GM19023 (cell line): ENCODE measurements around the gene COL23A1.
"Not testable (repeated sequence)": the region's sequence is repeated elsewhere in the genome, so short reads cannot be mapped to it uniquely, and the experiment has no call there.

Source experiments
- ATAC-seq: cut with Tn5 transposase; IDR thresholded peaks from one replicate; pipeline ENCODE4 v1.9.1; 2021; ENCODE audit warnings: mild to moderate bottlenecking, moderate library complexity; ENCODE audit not compliant: unreplicated experiment

COL23A1 gene

GRCh38 chr5:178486878-178487512, 103.2 kb downstream of the COL23A1 start:
- not testable (repeated sequence) for ATAC-seq

DNA sequence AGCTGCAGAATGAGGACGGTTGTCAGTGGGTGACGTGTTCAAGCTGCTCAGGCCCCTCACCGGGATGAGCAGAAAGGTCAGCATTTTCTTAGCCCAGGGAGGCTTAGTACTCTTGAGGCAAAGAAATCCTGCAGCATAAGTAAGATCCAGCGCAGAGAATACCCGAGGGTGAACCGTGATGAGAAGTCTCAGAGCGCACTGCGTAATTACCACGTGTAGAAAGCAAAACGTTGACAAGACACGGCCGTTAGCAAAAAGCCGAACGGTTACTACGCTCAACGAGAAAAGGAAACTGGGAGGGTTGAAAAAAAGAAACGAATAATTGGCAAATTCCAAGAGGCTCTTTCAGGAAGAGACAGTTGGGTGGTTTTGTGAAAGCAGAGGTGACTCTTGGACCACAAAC, 104.0 kb downstream of the COL23A1 start:
- no peak for ATAC-seq

GRCh38 chr5:178483620-178484019, 106.6 kb downstream of the COL23A1 start:
- ATAC-seq, result no peak

- no peak for ATAC-seq
These were observed 110.9 kb downstream of the COL23A1 start for GRCh38 chr5:178479261-178479660.

GRCh38 chr5:178478370-178478769, 111.8 kb downstream of the COL23A1 start:
- ATAC-seq, result no peak

DNA sequence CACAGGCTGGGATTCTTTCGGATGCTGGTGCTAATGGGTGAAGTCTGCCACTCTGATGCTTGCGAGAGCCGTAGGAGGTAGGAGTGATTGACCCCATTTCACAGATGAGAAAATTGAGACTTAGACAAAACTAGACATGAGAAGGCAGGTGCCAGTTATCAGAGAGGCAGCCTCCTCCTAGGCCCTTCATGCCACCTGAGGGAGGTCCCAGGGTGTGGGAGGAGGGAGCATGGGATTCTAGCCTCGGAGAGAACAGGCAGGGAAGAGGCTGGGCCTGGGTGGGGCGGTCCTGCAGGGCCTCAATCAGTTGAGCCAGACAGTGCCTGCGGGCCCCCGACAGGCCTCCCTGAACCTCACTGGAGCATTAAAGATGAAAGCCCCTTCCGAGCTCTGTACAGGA, 112.4 kb downstream of the COL23A1 start:
- ATAC-seq, result no peak

DNA sequence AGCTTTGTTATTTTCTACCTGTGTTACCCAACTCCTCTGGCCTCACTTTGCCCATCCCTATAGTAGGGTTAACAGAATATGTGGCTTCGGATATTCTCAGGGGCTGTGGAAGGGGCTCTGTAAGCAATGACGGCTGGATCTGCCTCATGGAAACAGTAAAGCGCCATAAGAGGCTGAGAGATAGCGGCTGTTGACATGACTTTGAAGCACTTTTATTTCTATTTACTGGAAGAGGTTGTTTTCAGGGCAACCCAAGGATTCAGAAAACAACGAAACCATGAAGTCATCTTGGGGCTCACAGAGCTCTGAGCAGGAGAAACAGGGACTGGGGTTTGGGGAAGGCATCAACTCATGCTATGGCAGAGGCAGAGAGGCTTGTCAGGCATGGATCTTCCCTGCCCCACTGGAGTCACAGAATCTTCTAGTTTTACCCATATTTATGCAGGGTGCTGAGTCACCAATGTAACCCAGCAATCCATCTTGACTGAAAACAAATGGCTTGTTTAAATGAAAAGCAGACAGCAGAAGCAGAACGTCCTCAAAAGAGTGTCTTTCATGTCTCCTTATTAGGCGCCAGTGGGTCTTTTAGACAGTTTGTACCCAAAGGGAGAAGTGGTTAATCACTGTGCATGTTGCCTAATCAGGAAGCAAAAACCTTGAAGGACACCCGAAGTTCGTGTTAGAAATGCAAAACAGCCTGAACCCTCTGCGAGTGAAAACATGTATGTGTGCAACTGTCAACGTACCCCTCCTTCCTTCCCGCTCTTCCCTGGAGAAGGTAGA, 113.0 kb downstream of the COL23A1 start:
- ATAC-seq, result no peak

DNA sequence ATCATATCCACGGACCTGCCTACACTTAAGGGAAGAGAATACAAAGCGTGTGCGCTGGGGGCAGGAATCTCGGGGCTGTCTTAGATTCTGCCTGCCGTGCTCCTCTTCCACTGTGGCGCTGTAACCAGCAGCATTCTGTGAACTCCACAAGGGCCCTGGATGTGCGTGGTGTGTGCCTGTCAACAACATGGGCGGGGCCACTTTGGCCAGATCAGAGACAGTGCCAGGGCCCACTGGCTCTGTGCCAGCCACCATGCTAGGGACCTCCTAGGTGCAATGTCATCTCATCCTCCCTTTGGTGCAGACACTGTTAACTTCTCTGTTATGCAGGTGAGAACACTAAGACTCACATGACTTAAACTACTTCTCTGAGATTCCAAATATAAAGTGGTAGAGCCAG, 113.7 kb downstream of the COL23A1 start:
- ATAC-seq, result no peak

DNA sequence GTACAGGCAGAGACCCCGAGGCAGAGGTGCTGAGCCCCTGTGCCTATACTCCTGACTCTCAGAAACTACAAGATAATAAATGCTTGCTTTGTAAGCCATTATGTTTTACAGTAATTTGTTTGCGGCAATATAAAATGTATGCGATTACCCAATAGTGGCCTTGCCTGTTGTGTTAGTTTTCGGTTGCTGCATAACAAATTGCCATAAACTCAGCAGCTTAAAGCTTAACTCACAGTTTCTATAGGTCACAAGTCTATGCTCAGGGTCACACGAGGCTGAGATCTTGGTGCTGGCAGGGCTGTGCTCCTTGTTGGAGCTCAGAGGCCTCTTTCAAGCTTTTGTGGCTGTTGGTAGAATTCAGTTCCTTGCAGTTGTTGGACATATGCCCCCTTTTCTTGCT, 114.8 kb downstream of the COL23A1 start:
- ATAC-seq, result no peak

DNA sequence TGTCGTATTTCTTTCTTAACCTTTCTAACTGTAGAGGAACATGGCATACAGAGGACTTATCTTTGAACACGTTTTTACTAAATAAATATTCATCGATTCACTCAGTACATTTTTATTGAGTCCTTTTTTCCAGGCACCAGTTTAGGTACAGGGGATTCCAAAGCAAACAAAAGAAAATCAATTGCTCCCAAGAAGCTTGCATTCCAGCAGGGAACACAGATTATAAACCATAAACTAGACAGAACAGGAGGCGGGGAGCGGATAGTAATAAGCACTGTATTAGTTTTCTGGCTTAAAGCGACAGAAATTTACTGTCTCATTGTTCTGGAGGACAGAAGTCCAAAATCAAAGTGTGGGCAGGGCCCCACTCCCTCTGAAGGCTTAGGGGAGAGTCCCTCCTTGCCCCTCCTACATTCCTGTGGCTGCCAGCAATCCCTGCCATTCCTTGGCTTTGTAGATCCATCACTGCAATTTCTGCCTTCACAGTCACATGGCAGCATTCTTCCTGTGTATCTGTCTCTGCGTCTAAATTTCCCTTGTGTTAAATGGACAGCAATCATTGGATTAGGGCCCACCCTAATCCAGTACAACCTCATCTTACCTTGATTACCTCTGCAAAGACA, 115.5 kb downstream of the COL23A1 start:
- ATAC-seq, result no peak

DNA sequence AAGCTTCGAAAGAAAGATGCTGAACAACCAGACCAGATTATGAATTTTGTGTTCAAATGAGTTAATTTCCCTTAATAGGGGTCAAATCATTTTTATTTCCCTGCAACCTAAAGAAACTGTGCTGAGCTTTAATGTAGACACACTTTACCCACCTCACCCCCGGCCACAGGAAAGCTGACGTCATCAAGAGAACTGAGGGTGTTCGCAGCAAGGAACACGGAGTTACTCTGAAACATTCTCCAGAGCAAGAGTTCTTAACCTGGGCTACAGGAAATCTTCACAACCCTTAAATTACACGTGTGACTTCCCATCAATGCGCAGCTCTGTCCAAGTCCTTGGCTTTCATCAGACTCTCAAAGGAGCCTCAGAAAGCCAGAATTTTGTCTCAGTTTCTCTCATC, 116.3 kb downstream of the COL23A1 start:
- no peak for ATAC-seq

DNA sequence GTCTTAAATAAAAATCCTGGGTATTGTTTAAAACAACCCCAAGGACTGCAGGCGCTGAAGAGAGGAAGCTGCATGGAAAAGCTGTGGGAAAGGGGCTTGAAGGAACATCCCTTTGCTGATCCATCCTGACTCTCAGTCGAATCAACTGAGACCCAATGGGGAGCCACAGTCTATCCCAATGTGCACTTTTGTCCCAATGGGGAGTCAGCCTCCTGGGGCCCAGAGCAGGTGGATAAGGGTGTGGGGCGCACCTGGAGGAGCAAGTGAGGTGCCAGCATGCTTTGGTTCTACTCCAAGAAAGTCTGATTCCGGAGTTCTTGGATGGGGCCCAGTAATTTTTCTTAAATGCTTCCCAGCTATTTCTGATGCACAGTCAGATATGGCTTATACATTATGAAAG, 118.1 kb downstream of the COL23A1 start:
- ATAC-seq, result no peak

- ATAC-seq, result no peak
These were observed 118.5 kb downstream of the COL23A1 start for GRCh38 chr5:178471711-178472110.

GRCh38 chr5:178470760-178471025, 119.5 kb downstream of the COL23A1 start:
- no peak for ATAC-seq

GRCh38 chr5:178469975-178470759, 120.0 kb downstream of the COL23A1 start:
- no peak for ATAC-seq

- no peak for ATAC-seq
These were observed 120.9 kb downstream of the COL23A1 start for GRCh38 chr5:178469011-178469974.

GRCh38 chr5:178468196-178468685, 122.0 kb downstream of the COL23A1 start:
- no peak for ATAC-seq

GRCh38 chr5:178467568-178468195, 122.5 kb downstream of the COL23A1 start:
- no peak for ATAC-seq

GRCh38 chr5:178467205-178467567, 123.0 kb downstream of the COL23A1 start:
- ATAC-seq, result no peak

DNA sequence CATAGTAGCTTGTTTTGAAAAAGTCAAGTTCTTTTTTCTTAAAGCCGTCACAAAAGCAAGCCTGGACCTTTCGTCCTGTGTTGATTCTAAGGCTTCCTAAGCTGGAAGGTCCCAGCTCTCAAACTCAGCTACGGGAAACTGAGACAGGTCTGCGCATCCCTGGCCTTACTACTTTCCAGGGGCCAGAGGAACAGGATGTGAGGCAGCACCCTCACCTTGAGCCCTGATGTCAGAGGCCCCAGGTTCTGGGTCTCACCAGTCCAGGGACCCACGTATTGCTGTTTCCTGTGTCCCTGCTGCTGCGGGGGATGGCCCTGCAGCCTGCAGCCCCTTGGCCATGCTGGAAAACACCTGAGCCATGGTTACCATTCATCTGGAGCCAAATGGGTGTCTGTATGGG, 123.9 kb downstream of the COL23A1 start:
- ATAC-seq, result no peak
